Skin of body (tissue), 2 donors: ENCODE results near the gene CDC23. TPM values are rescaled to one million over a fixed set of nuclear protein-coding genes. Genes with fewer than 3 reads are reported as not detected.
"Not testable (repeated sequence)": the region's sequence is repeated elsewhere in the genome, so short reads cannot be mapped to it uniquely, and the experiment has no call there.

ENCODE experiments used
- DNase-seq: peaks from one replicate; lab custom pipeline; 2025; lab: John Stamatoyannopoulos, UW
- total RNA-seq: library from RNA; depleted of rRNA; stranded (reverse); fragments of >200 nt; gene quantifications from one replicate; pipeline ENCODE4 v1.2.3, GENCODE V29; 2014

Gene CDC23
- total RNA-seq, 1 donor from 2014 or later, result 37.0 TPM

DNA sequence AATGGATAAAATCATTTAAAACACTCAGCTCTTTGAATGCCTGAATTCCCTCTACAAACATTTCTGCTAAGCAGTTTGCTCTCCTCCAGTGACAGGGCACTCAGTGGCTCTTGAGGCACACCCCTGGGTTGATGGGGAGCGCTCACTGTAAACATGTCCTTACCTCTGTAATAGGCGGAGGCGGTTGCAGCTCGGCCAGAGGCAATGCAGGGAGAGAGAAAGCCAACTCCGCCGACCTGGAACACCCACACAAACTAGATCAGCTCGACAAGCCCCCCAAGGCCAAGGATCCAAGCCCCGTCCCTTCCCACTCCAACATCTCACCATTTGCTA lies 329 bp downstream of the CDC23 start:
- no peak for DNase-seq

DNA sequence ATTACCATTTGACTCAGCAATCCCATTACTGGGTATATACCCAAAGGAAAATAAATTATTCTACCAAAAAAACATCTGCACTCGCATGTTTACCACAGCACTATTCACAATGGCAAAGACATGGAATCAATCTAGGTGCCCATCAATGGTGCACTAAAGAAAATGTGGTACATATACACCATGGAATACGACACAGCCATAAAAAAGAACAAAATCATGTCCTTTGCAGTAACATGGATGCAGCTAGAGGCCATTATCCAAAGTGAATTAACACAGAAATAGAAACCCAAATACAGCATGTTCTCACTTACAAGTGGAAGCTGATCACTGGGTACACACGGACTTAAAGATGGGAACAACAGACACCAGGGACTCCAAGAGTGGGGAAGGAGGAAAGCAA lies 2.1 kb downstream of the CDC23 start:
- DNase-seq, result no peak

DNA sequence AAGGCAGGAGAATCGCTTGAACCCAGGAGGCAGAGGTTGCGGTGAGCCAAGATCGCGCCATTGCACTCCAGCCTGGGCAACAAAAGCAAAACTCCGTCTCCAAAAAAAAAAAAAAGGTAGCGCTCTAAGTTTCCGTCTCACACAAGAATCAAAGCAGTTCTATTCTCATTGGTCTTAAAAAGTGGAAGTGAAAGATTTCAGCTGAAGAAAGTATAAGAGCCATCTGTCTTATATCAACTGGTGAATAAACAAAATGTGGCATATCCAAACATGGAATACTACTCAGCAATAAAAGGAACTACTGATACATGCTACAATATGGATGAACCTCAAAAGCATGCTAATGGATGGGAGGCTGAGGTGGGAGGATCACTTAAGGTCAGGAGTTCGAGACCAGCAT lies 19.3 kb downstream of the CDC23 start:
- not testable (repeated sequence) for DNase-seq

DNA sequence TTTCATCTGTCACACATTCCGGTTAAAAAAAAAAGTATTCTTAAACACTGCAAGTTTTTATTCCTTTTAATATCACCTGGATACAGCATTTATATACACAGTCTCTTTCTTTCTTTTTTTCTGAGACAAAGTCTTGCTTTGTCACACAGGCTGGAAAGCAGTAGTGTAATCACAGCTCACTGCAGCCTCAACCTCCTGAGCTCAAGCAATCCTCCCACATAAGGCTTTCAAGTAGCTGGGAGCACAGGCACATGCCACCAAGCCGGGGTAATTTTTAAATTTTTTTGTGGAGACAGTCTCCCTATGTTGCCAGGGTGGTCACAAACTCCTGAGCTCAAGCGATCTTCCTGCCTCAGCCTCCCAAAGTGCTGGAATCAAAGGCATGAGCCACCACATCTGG lies 20.3 kb downstream of the CDC23 start:
- no peak for DNase-seq

DNA sequence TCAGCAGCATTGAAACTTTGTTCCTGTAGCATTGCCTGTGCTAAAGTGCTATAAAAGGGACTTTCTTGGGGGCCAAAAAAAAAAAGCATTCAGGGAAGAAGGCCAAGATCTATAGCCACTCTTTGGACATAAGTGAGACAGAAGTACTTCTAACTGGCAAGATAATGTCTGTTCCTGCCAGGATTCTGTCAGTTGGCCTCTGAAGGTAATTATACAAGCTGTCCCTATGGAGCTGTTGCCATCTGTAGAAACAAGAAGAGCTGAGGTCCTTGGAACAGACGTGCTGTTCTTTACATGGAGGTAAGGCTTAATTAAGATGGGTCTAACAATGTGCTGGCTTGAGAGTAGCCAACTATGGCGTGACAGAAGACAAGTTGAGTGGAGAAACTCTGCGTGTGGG lies 24.5 kb downstream of the CDC23 start:
- no peak for DNase-seq

DNA sequence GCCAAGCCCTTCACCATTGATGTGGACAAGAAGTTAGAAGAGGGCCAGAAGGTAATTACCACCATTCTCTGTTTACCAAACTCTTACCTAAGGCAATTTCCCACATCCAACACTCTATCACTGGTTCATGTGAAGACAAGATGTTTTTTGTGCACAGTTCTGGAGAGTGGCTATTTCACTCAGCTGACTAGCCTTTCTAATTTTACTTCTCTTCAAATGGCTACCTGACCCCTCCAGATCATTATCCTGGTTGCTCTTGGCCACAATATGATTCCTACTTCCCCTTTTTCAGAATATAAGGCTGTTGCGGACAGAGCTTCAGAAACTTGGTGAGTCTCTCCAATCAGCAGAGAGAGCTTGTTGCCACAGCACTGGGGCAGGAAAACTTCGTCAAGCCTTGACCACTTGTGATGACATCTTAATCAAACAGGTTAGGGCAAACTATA lies 27.1 kb downstream of the CDC23 start:
- DNase-seq, result no peak

DNA sequence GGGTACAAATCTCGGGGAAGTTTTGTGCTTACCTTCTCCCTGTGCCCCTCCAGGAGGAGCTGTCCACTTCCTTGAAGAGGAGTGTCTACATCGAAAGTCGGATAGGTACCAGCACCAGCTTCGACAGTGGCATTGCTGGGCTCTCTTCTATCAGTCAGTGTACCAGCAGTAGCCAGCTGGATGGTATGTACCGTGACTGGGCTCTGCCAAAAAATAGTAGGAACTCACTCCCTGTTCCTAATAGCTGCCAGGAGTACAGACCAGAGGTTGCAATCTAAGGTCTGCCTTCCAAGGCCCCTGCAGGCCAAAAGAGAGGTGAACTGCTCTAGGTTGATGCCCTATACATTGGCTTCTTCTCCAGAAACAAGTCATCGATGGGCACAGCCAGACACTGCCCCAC lies 30.3 kb downstream of the CDC23 start:
- DNase-seq, result no peak

DNA sequence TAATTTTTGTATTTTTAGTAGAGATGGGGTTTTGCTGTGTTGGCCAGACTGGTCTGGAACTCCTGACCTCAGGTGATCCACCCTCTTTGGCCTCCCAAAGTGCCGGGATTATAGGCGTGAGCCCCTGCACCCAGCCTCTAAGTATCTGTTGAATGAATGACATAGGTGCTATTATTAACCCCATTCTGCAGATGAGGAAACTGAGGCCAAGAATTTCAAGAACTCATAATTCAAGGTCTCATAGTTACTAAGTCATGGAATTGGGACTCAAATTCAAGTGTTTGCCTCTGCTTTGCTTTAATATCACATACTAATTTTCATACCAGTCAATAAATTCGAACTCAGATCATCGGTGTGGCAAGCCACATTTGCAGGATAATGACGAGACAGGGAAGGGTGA lies 32.3 kb downstream of the CDC23 start:
- no peak for DNase-seq

DNA sequence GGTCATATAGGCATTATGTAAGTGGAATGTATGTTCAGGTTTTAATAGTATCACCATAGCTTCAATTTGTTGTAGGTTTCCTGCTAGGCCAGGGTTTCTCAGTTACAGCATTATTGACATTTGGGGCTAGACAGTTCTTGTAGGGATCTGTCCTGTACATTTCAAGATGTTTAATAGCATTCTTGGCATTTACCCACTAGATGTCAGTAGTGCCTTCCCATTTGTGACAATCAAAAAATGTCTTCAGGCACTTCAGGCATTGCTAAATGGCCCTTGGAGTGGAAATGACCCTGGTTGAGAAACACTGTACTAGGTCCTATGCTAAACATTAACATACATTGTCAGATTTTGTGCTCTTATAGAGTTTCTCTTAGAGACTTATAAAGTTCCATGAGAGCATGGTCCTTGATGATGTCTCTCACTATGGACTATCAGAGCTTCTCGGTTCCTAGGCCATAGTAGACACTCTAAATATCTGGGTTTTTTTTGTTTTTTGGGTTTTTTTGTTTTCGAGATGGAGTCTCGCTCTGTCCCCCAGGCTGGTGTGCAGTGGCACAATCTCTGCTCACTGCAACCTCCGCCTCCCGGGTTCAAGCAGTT lies 32.8 kb downstream of the CDC23 start:
- DNase-seq, result peak; percentile 16

DNA sequence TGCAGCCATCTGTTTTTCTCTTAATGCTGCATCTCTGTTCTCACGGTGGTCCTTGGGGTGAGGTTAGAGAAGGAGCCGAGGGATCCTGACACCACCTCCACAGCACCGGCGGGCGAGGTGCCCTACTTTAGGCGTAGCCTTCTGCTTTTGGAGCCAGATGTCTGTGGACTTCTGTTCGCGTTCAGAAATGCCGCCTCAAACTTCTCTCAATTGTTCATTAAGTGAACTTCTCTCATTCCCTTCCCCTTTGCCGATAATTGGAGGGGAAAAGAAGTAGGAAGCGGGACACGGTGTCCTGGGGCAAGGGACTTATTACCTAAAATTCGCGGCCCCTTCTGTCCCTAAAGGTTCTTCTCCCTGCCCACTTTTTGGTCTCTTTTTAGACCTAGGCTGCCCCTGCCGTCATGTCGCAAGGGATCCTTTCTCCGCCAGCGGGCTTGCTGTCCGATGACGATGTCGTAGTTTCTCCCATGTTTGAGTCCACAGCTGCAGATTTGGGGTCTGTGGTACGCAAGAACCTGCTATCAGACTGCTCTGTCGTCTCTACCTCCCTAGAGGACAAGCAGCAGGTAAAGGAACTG lies 33.8 kb downstream of the CDC23 start:
- DNase-seq, result no peak

DNA sequence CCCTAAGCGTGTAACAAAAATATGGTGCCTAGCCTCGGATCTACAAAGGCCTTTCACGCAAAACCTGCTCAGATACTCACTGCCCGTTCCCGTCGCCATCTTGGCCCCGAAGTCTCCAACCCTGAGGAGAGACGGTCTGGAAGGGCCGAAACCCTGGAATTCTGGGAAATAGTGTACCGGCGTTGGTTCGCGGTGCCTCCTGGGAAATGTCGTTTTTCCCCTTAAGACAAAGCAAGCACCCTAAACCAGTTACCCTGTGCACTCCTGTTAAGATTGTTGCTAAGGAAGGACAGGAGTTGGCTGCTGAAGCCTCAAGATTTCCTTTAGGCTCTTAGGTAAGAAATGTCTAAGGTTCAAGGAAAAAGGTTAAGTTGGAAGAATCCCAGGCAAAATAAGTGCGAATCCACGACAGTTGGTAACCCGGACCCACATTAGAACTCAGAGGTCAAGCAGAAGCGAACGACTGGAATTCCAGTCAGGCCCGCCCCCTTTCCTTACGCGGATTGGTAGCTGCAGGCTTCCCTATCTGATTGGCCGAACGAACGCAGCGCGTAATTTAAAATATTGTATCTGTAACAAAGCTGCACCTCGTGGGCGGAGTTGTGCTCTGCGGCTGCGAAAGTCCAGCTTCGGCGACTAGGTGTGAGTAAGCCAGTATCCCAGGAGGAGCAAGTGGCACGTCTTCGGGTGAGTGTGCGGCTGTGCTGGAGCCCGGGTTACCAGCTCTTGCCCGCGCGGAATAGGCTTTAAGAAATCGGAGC lies 34.4 kb downstream of the CDC23 start, which contains the start of the genes BRD8 and KIF20A:
Gene BRD8, minus strand, starts transcription at position 115 of the 761 bp plus-strand sequence. Its CDS starts 16 bp downstream, at position 99.
Gene KIF20A, plus strand, starts transcription at position 597 of the 761 bp plus-strand sequence. CDS start 569 bp downstream, outside the sequence.
- peak; percentile 99 for DNase-seq

DNA sequence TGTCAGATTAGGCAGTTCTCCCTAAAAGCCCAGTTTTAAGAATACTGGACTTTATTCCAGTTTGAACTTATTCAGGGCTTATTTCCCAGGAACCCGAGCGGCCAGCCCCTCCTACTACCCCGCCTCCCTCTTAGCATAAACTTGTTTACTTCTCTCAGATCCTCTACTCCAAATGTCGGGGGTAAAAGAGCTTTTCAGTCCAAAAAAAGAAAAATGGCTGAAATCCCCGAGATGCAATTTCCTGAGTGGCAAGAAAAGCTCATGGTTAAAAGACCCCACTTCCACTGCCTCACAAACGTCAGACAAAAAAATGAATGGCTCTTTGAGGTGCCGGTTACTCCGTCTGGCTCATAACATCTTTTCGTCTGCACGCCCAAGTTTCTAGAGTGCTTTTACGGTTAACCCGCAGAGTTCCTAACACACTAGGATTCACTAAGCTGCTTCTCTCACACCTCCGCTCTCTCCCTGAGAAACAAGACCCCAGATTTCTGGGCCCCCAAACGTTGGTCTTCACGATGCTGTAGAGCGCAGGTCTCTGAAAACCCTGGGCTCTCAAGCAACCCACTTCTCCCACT lies 35.1 kb downstream of the CDC23 start:
- DNase-seq, result peak; percentile 18

DNA sequence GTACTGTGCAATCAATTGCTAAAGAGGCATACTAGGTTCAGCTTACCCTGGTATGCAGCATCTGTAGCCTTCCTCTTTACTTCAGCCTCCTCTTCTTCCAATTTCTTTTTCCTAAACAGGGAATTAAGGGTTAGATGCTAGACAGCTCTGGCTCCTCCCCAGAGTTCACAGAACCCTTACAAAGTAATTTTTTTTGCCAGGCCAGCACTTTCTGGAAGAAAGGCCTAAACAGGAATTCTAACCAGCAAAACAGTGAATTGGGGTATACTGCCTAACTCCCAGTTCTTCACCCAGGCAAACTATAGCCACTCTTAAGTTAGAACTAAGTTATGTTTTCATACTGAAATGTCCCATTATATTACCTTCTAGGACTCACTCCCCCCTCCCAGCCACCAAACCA lies 42.8 kb downstream of the CDC23 start:
- no peak for DNase-seq

DNA sequence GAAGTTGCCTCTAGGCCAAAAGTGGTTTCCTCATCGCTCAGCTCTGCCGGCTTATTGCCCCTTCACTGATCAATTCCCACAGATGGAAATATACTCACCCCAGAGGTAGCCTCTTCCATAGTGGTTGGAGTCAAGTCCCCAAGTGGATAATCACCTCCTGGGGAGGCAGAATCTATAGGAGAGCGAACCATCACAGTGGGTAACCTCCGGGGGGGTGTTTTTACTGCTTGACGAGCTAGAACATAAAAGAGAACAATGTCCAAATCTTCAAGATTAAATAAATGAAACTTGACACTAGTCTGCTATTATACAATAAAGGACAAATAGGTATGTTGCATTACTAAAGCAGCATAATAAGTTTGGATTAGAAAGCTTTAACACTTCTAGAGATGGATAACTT lies 44.0 kb downstream of the CDC23 start:
- no peak for DNase-seq

DNA sequence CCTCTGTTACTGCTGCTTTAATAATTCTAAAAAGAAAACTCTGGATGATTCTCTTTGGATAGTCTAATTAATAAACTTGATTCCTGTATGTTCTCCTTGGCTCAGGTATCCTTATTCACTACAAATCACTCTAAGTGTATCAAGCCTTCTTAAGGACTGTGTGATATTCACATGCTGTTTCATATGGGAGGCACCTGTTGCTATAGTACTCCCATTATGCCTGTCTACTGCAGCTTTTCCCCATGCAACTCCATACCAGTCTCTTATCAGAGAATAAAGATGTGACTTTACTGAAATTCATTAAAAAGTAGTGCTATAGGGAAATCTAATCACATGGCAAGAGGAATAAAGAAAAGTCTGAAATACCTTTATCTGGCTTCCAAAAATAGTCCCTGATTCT lies 49.4 kb downstream of the CDC23 start:
- no peak for DNase-seq

DNA sequence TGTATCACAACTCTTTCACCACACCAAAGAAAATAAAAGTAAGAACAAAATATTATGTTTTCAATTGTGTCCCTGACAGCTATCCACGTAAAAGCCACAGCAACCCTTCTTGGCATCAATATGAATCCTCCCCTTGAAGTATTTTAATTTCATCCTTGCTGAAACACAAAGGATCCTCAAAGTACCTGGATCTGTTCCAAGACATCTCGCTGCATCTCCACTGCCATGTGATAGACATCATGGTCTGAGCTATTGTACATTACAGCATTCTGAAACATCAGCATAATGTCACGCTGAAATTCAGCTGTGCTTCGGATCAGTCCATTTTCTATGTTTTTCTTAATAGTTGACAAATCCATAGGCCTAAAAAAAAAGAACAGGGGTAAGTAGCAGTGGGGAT lies 52.4 kb downstream of the CDC23 start:
- no peak for DNase-seq

DNA sequence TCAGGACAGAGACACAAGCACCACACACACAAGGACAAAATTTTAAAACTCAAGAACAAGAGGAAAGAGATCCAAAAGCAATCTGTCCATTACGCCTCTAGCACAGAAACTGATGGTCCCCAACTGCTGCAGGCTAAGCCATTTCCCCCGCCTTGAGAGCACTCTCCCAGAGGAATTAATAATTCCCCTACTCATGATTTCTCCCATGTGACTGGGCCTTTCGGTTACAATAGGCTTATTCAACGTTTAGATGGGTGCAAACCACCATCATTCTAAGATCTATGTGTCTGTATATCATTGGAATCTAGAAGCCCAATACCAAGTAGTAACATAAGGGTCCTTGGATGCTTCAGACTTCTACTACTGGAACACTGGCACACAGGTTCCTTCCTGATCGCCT lies 53.5 kb downstream of the CDC23 start:
- no peak for DNase-seq

DNA sequence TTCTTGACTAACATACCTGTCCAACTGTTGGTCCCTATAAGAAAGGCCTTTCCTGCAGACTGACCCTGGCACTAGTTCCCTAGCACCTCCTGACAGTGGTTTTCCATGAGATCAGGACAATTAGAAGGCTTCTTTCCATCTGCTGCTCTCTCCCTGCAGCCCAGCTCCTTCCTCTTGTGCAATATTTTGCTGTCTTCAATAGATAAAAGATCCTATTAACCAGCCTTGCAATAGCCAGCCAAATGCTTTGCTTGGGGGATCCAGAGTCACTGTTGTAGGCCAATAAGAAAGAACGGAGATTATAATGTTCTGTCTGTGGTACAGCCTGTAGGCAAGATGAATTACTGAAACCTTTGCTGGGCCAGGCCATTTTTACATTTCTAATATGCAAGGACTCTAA lies 55.5 kb downstream of the CDC23 start:
- DNase-seq, result no peak

DNA sequence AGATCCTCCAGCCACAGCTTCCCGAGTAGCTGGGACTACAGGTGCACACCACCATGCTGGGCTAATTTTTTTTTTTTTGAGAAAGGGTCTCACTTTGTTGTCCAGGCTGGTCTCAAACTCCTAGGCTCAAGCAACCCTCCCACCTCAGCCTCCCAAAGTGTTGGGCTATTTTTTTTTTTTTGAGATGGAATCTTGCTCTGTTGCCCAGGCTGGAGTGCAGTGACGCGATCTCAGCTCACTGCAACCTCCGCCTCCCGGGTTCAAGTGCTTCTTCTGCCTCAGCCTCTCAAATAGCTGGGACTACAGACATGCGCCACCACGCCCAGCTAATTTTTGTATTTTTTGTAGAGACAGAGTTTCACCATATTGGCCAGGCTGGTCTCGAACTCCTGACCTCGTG lies 57.1 kb downstream of the CDC23 start:
- not testable (repeated sequence) for DNase-seq

DNA sequence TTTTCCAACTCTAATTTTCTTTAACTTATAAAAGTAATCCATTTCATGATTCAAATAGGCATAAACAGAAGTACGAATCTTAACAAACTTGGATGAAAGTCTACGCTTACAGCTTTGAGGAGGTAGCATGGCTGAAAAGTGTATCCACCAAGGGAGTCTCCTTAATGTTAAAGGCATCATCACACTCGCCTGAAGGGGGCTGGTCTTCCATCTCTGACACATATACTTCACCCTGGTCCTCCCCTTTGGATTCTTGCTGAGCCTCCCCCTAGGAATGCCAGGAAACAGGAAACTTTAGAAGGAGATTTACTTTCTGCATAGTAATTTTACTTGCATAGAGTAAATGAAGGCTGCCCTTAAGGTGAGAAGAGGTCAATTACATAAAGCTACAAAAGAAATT lies 63.6 kb downstream of the CDC23 start:
- no peak for DNase-seq

DNA sequence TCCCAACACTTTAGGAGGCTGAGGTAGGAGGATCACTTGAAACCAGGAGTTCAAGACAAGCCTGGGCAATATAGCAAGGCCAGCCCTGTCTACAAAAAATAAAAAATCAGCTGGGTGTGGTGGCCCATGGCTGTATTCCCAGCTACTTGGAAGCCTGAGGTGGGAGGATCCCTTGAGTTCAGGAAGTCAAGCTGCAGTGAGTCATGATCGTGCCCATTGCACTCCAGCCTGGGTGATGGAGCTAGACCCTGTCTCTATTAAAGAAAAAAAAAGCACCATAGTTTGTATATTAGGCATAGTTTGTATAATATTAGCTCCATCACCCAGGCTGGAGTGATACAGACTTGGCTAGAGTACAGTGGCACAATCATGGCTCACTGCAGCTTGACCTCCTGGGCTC lies 64.3 kb downstream of the CDC23 start:
- no peak for DNase-seq

DNA sequence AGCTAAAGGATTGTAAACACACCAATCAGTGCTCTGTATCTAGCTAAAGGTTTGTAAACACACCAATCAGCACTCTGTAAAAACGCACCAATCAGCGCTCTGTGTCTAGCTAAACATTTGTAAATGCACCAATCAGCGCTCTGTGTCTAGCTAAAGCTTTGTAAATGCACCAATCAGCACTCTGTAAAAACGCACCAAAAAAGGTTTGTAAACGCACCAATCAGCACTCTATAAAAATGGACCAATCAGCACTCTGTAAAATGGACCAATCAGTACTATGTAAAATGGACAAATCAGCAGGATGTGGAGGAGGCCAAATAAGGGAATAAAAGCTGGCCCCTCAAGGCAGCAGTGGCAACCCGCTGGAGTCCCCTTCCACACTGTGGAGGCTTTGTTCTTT lies 69.5 kb downstream of the CDC23 start:
- not testable (repeated sequence) for DNase-seq
